Forelimb muscle (tissue), 1 donor: ENCODE data around the gene HINFP. TPM values are rescaled to one million over a fixed set of nuclear protein-coding genes. Genes with fewer than 3 reads are reported as not detected.

Experiments
- DNase-seq: peaks from one replicate; pipeline ENCODE4 v3.0.0-alpha.2; 2013; ENCODE audit warnings: low read depth
- polyA plus RNA-seq: library from polyadenylated mRNA; unstranded; fragments of 120-200 nt; gene quantifications from one replicate; pipeline ENCODE4 v1.2.1, GENCODE V29; 2013; ENCODE audit not compliant: insufficient read length

HINFP gene, protein sequence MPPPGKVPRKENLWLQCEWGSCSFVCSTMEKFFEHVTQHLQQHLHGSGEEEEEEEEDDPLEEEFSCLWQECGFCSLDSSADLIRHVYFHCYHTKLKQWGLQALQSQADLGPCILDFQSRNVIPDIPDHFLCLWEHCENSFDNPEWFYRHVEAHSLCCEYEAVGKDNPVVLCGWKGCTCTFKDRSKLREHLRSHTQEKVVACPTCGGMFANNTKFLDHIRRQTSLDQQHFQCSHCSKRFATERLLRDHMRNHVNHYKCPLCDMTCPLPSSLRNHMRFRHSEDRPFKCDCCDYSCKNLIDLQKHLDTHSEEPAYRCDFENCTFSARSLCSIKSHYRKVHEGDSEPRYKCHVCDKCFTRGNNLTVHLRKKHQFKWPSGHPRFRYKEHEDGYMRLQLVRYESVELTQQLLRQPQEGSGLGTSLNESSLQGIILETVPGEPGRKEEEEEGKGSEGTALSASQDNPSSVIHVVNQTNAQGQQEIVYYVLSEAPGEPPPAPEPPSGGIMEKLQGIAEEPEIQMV
- polyA plus RNA-seq = 20.2 TPM

DNA sequence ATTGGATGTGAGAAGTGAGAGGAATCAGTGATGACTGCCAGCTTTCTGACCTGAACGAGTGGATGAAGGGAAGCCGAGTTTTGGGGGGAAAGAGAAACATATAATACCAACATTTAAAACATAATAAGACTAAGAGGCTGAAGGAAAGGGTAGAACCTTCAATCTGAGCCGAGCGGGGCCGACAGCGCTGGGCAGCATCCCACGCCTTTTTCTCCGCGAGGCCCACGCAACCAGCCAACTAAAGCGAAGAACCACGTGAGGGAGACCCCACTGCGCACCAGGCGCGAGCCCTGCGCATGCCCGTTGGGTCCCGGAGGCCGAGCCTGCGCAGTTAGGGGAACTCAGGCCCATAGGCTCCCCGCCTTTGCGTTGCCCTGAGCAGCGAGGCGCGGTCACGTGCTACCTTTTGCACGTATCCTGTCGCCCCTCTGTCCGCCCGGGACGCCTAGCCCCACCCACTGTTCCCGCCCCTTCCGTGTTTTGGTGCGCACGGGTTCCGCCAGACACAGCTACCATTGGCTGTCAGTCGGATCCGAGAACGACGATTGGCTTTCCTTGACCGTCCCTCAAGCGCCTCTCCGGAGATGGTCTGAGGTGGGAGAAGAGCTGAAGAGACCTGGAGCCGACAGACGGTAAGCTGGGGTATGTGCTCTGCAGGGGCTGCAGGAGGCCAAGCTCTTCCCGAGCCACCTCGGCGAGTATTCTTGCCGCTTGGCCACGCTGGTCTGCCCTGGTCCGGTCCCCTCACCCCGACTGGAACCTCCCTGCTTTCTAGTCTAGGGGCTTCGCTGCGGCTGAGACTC, at the start of gene HINFP:
Gene HINFP (plus strand): TSS at position 573 of the 803 bp plus-strand sequence. CDS start 5,365 bp downstream, outside the sequence.
- peak; percentile 97 for DNase-seq

DNA sequence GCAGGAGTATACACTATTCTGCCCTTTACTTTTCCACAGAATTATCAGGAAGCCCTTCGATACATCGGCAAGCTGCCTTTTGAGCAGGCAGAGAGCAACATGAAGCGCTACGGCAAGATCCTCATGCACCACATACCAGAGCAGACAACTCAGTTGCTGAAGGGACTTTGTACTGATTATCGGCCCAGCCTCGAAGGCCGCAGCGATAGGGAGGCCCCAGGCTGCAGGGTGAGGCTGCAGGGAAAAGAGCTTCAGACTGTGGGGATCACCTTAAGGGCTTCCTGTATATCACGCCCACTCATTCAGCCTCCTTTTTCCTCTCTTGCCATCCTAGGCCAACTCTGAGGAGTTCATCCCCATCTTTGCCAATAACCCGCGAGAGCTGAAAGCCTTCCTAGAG, 43.5 kb upstream of the HINFP start:
- no peak for DNase-seq

DNA sequence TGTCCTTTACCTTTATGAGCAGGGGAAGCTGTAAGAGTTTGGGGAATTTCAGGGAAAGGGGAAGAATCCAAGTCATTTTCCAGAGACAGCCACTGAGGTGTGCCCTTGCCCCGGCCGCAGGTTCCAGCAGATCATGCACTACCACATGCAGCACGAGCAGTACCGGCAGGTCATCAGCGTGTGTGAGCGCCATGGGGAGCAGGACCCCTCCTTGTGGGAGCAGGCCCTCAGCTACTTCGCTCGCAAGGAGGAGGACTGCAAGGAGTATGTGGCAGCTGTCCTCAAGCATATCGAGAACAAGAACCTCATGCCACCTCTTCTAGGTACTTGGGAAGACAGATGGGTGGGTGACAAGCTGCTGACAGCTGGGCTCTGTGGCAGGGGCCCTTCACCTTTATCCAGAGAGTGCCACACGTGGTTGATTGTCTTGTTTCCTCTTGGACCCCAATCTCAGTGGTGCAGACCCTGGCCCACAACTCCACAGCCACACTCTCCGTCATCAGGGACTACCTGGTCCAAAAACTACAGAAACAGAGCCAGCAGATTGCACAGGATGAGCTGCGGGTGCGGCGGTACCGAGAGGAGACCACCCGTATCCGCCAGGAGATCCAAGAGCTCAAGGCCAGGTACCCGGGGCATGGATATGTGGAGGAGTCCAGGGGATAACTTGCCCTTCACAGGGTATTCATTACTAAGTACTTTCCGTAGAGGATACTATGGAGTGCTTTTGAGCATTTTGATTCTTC, 42.5 kb upstream of the HINFP start:
- DNase-seq = no peak

DNA sequence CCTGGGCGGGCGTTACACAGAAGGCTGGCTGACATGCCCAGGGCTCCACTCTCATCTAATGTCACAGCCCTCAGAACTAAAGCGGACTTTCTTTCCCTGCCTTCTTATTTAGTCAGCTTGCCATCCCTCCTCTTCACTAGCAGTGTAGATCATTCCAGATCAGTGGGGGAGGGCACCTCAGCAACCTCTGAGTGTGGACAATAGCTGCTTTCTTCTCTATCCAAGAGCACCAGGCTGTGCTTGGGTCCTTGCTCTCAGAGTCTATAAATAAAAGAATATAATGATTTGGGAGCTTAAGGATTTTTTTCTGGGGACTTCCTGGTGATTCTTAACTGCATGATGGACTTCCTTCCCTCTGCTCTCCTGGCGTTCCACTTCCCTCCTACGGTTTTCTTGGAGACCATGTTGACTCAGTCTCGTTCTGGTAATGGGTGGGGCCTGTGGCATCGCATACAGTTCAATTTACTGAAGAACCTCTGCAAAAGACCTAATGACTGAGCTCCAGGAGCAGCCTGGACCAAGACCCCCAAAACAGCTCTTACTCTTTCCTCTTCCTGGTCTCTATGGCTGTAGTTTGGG, 39.6 kb upstream of the HINFP start:
- DNase-seq = no peak

DNA sequence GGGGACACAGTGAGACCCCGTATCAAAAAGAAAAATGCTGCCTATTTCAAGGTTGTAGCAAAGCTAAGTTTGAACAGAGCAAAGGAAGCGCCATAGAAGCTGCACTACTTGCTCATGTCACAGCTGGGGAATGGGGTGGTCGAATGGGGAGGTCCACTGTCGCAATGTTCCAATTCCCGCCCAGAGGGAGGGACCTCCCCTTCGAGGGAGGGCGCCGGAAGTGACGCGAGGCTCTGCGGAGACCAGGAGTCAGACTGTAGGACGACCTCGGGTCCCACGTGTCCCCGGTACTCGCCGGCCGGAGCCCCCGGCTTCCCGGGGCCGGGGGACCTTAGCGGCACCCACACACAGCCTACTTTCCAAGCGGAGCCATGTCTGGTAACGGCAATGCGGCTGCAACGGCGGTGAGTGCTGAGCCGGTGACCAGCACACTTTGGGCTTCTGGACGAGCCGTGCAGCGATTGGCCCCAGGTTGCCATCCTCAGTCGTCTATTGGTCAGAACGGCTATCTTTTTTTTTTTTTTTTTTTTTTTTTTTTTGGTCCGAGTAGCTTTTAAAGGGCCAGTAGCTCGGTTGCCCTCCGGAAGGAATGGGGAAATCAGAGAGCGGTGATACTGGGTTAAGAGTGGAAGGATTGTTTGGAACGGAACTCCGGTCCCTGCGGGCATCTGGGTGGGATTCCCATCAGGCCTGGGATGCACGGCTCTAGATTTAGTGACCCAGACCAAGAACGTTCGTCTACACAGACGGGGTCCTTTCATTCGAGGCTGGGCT, 36.5 kb upstream of the HINFP start, which contains the start of gene HMBS:
Gene HMBS (plus strand): TSS at position 219 of the 774 bp plus-strand sequence. CDS start 153 bp downstream, at position 372.
- DNase-seq = peak; percentile 91

DNA sequence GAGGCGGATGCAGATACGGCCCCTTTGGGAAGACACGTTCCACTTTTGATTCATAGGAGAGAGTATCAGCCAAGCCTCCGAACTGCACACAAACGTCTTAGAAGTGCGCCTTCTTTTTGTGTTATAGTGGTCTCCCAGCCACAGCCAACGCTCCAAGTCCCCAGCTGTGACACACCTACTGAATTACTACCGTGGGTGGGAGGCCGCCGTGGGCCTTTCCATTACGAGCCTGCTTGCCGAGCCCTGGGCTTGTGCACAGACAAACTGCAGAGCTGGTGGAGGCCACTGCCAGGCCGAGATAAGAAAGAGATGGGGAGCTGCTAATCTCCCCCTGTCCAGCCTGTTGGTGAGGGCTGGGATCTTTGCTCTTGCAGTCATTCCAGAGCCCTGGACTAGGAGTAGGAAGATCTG, 35.9 kb upstream of the HINFP start:
- DNase-seq = no peak

DNA sequence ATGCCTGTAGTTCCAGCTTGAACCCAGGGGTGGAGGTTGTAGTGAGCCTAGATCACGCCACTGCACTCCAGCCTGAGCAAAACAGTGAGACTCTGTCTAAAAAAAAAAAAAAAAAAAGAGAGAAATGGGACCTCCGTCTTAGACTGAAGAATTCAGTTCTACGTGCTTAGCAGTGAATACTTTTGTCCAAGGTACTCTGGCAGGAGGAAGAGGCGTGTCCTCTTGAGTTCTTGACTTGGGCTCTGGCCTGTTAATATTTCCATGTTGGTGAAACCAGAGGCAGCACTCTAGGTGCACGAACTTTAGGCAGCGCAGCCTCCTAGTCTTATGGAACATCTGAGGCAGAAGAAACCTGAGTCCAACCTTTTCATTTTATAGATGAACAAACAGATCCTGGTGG, 34.3 kb upstream of the HINFP start:
- DNase-seq = no peak

DNA sequence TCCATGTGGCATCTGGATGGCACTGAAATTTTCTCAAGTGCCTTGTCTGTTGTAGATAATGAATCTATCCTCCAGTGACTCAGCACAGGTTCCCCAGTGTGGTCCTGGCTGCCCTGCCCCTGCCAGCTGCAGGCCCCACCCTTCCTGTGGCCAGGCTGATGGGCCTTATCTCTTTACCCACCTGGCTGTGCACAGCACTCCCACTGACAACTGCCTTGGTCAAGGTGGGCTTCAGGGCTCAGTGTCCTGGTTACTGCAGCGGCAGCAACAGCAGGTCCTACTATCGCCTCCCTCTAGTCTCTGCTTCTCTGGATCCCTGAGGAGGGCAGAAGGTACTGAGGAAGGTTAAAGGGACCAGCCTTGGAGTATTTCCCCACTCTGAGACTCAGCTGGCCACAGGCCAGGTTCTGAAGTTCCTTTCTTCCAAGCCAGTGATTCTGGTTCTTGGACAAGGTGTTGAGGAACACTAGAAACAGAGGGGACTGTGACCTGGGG, 33.6 kb upstream of the HINFP start:
- no peak for DNase-seq

DNA sequence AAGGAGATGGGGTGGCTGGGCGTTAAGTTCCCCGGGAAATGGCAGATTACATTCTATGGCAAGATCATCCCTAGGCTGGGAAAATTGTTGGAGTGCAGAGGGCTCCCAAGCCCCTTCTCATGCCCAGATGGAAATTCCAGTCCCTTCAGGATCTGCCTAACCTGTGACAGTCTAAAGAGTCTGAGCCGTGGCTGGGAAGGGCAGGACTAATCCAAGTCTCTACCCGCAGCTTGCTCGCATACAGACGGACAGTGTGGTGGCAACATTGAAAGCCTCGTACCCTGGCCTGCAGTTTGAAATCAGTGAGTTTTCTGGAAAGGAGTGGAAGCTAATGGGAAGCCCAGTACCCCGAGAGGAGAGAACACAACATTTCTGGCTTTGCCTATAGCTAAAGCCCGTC, 33.0 kb upstream of the HINFP start:
- DNase-seq = no peak

DNA sequence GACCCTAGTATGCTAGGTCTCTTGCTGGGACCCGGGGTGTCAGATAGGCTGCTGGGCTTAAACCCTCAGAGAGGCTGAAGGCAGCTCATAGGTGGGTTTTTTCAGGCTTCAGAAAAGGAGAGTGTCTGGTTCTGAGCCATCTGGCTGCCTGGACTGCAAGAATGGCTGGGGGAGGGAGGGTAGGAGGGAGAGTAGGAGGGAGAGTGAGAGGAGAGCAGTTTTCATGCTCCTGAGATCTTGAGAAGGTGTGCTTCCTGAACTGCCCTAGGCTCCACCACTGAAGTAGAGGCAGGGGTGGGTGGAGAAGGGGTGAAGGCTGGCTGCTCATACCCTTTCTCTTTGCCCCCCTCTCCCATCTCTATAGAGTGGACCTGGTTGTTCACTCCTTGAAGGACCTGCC, 32.1 kb upstream of the HINFP start:
- DNase-seq = no peak

DNA sequence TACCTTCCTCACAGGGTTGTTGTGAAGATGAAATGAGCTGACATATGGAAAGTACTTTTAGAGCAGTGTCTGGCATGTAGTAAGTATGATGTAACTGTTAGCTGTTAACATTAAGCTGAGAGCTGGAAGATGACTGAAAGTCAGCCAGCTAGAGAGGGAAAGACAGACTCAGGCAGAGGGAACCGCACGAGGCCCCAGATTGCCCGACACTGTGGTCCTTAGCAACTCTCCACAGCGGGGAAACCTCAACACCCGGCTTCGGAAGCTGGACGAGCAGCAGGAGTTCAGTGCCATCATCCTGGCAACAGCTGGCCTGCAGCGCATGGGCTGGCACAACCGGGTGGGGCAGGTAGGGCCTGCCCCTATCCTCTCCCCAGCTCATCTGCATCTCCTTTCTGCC, 30.2 kb upstream of the HINFP start:
- DNase-seq = no peak

DNA sequence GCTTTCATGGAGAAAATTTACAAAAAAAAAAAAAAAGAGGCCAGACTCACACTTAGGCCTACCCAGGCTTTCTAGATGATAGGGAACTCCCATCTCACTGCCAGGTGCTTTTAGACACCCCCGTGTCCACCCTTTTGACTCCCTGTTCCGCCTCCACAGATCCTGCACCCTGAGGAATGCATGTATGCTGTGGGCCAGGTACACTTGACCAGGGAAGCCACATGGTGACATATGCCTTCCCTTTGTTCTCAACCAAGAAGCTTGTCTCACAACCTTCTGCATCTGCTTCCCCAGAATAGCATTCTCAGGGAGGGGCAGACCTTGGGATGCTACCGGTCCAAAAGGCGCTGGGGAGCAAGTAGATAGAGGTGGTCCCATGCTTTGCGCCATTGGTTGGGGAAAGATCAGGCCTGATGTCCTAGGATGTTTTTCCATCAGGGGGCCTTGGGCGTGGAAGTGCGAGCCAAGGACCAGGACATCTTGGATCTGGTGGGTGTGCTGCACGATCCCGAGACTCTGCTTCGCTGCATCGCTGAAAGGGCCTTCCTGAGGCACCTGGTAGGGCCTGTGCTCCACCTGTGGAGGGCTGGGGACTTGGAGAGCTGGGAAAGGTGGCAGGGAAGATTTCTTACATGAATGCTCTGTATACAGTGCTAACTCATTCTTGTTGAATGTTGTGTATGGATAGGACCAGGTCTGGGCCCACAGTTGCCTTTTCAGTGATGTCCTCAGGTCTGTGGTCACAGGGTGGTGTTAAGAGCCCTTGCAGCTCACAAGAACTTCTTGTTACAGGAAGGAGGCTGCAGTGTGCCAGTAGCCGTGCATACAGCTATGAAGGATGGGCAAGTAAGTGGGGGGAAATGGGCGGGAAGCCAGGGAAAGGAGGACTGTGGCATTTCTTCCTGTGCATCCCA, 29.2 kb upstream of the HINFP start:
- DNase-seq = no peak

DNA sequence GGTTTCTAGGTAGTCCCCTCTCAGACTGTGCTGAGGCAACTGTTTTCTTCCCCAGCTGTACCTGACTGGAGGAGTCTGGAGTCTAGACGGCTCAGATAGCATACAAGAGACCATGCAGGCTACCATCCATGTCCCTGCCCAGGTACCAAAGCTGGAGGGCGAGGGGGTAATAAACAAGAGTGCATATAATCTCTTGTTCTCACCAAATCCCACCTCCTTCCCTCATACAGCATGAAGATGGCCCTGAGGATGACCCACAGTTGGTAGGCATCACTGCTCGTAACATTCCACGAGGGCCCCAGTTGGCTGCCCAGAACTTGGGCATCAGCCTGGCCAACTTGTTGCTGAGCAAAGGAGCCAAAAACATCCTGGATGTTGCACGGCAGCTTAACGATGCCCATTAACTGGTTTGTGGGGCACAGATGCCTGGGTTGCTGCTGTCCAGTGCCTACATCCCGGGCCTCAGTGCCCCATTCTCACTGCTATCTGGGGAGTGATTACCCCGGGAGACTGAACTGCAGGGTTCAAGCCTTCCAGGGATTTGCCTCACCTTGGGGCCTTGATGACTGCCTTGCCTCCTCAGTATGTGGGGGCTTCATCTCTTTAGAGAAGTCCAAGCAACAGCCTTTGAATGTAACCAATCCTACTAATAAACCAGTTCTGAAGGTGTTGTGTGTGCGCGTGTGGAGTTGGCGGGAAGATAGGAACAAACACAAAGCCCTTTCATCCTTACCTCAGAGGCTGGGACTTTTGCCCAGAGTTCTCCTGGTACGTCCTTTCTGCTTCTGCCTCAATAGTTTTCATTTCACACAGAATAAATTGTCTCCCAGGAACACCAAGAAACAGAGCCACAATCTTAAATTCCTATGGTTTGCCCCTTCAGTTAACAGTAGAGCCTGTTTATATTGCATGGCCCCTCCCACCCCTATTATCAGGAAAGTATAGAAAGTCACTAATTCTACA, 28.2 kb upstream of the HINFP start:
- no peak for DNase-seq

DNA sequence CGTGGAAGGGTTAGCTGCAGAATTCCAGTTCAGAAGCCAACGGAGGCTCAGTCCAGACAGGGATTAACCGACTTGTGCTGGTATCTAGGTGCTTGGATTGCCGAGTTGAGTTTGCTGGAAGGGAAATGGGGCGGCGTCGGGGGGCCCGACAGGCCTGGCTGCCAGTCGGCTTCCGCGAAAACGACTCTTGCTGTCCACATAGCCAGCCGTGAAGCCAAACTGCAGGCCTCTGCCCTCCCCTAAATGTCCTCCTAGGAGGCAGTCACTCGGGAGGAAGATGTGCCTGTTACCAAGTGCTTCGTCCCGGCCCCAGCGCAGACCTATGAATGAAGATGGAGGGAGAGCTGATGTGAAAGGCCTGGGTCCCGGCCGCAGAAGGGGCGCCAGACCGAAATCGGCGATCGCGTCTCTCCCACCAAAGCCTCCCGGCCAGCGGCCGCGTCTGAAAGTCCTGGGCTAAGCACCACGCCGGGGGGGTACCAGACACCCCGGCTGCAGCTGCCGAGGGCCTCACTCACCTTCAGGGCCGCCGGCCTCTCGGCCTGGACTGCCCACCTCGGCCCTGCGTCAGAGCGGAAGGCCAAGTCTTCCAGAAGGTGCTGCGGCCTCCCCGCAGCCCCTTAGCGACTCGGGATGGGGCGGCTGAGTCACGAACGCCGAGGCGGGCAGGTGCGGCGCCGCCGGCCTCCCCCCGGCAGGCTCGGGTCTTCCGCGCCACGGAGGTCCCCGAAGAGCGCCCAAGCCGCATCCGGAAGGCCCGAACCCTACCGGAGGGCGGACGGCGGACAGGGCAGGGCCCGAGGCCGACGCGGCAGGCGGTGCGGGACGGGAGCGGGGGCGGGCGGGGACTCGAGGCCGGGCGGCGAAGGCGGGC, 27.2 kb upstream of the HINFP start:
- no peak for DNase-seq

DNA sequence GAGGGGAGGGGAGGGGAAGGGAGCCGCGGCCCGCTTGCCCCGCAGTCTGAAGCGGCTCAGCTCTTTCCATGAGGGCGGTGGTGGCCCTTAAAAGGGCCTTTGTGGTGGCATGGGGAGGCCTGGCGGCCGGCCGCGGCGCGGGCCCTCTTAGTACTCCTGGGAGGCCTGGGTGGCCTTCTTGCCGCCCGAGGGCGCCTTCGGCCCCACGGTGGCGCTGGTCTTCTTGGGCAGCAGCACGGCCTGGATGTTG, 26.6 kb upstream of the HINFP start:
- no peak for DNase-seq

DNA sequence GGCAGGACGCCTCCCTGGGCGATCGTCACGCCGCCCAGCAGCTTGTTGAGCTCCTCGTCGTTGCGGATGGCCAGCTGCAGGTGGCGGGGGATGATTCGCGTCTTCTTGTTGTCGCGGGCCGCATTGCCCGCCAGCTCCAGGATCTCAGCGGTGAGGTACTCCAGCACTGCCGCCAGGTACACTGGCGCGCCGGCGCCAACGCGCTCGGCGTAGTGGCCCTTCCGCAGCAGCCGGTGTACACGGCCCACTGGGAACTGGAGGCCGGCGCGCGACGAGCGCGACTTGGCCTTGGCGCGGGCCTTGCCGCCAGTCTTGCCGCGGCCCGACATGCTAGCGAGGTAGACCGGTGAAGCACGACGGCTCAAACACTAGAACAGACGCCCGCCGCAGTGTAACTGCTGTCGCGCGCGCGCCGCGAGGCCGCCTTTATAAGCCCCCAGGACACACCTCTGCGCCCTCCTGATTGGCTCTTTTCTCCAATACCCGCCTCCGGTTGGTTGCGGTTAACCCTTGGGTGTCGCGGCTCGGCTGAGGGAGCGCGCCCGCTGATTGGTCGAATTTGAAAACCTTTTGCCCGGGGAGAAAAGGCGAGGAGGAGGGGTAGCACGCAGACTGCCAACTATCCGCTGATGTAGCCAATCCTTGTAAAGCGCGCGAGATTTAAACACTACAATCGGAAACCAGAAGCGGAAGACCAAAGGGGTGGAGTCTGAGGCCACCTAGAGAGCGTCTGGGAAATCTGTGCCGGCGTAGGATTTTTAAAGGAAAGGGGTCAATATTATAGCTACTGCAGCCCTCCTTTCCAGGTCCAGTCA, 26.1 kb upstream of the HINFP start:
- peak; percentile 96 for DNase-seq

DNA sequence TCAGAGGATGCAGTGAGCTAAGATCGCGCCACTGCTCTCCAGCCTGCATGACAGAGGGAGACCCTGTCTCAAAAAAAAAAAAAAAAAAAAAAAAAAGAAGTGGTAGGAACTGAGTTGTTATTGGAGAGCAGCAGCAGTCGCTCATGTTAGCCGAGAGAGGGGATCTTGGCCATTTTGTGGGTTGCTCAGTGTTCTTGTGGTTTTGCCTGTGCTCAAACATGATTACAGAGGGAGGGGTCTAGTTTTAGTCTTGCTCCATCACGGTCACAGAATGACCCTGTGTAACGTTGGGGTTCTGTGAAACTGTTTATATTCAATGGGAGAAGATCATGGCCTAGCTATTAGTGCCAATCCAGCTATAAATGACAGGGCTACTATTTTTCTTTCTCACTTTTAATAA, 21.7 kb upstream of the HINFP start:
- DNase-seq = no peak
